Keratinocyte (primary cell): ENCODE measurements around the gene RNF31. TPM values are rescaled to one million over a fixed set of nuclear protein-coding genes. Genes with fewer than 3 reads are reported as not detected.
"Not testable (repeated sequence)": the region's sequence is repeated elsewhere in the genome, so short reads cannot be mapped to it uniquely, and the experiment has no call there.

Experiments
- DNase-seq: peaks from one replicate; pipeline ENCODE4 v3.0.0-alpha.2; 2011; ENCODE audit warnings: low read depth, missing footprints, low spot score
- FAIRE-seq: peaks from 2 replicates; lab custom pipeline; 2011; peaks lifted over from hg19 to GRCh38; lab: Jason Lieb, UNC
- H2AFZ ChIP-seq: 2 replicates; pipeline ENCODE4 v1.6.0; 2012; ENCODE audit warnings: low read length, control low read depth, inconsistent platforms; ENCODE audit not compliant: control insufficient read depth
- H3K27ac ChIP-seq: 2 replicates; pipeline ENCODE4 v1.5.1; 2011; ENCODE audit warnings: low read length; ENCODE audit not compliant: control insufficient read depth, insufficient read depth
- H3K27me3 ChIP-seq: 3 replicates; pipeline ENCODE4 v1.6.0; 2011; ENCODE audit warnings: low read length; ENCODE audit not compliant: control insufficient read depth, insufficient read depth; ENCODE audit errors: extremely low read depth
- H3K36me3 ChIP-seq, 2 experiments: 2 replicates in 1 of 2; 3 replicates in 1 of 2; pipeline ENCODE4 v1.5.1; 2011; ENCODE audit warnings: low read length in 2 of 2, mild to moderate bottlenecking in 1 of 2; ENCODE audit not compliant: control insufficient read depth in 2 of 2, insufficient read depth in 2 of 2; ENCODE audit errors: extremely low read depth in 1 of 2
- H3K4me1 ChIP-seq: 3 replicates; pipeline ENCODE4 v1.5.1; 2011; ENCODE audit warnings: low read length; ENCODE audit not compliant: control insufficient read depth, insufficient read depth; ENCODE audit errors: extremely low read depth
- H3K4me2 ChIP-seq: 3 replicates; pipeline ENCODE4 v1.6.0; 2011; ENCODE audit warnings: low read depth, low read length; ENCODE audit not compliant: control insufficient read depth, insufficient read depth; ENCODE audit errors: extremely low read depth
- H3K4me3 ChIP-seq, 3 experiments: fragments of 200-600 bp in 1 of 3; sonication (generic) in 1 of 3; 2 replicates in 2 of 3; 3 replicates in 1 of 3; pipeline ENCODE4 v1.5.1; 2011 to 2016; ENCODE audit warnings: low read length in 3 of 3, mild to moderate bottlenecking in 3 of 3, control low read depth in 2 of 3, inconsistent platforms in 1 of 3, low read depth in 1 of 3, mixed read lengths in 1 of 3, mixed run types in 1 of 3, moderate library complexity in 1 of 3; ENCODE audit not compliant: control insufficient read depth in 2 of 3, insufficient read depth in 2 of 3; ENCODE audit errors: extremely low read depth in 1 of 3
- H3K79me2 ChIP-seq: 2 replicates; pipeline ENCODE4 v1.6.0; 2012; ENCODE audit warnings: low read length; ENCODE audit not compliant: control insufficient read depth, insufficient read depth
- H3K9ac ChIP-seq: 3 replicates; pipeline ENCODE4 v1.6.0; 2011; ENCODE audit warnings: low read length; ENCODE audit not compliant: control insufficient read depth, insufficient read depth; ENCODE audit errors: extremely low read depth
- H3K9me1 ChIP-seq: 3 replicates; pipeline ENCODE4 v1.6.0; 2011; ENCODE audit warnings: low read length; ENCODE audit not compliant: control insufficient read depth, insufficient read depth; ENCODE audit errors: extremely low read depth
- H3K9me3 ChIP-seq: 2 replicates; pipeline ENCODE4 v1.5.1; 2012; ENCODE audit warnings: low read depth, low read length; ENCODE audit not compliant: control insufficient read depth
- H4K20me1 ChIP-seq: 3 replicates; pipeline ENCODE4 v1.6.0; 2011; ENCODE audit warnings: low read length; ENCODE audit not compliant: control insufficient read depth, insufficient read depth; ENCODE audit errors: extremely low read depth
- CTCF ChIP-seq, 3 experiments: IDR thresholded peaks in 1 of 3; conservative IDR thresholded peaks in 1 of 3; optimal IDR thresholded peaks in 1 of 3; 2 replicates in 2 of 3; 3 replicates in 1 of 3; pipeline versions ENCODE3 to v1.5.1; 2011; ENCODE audit warnings: low read length in 3 of 3, mild to moderate bottlenecking in 3 of 3, moderate library complexity in 2 of 3, control low read depth in 1 of 3, inconsistent platforms in 1 of 3; ENCODE audit not compliant: insufficient read depth in 2 of 3; ENCODE audit errors: extremely low read depth in 1 of 3
- EZH2 ChIP-seq: IDR thresholded peaks from one replicate; pipeline ENCODE4 v1.6.1; 2012; ENCODE audit warnings: inconsistent platforms, mild to moderate bottlenecking, low read length, moderate library complexity
- dilution Hi-C: fragments of 300-500 bp; cut with MboI; formaldehyde crosslinking; loops from one replicate; pipeline ENCODE4 v1.7.0; 2020; ENCODE audit warnings: low sequenced_read_pairs; ENCODE audit not compliant: extremely low pct_ligation_motif_present
- polyA plus RNA-seq, 5 experiments: library from polyadenylated mRNA; depleted of rRNA in 3 of 5; stranded (reverse) in 3 of 5; stranded (forward) in 1 of 5; unstranded in 1 of 5; fragments of >200 nt; gene quantifications; 1 replicate in 1 of 5; 2 replicates in 3 of 5; 3 replicates in 1 of 5; pipeline versions ENCODE4 v1.2.1 to v1.2.3, GENCODE V29; 2011 to 2012; ENCODE audit warnings: missing spikeins in 2 of 5, low read depth in 1 of 5, low replicate concordance in 1 of 5

RNF31 gene
- polyA plus RNA-seq, 1 donor (not counting 4 experiments of a cell fraction or from before 2014, with no cell fraction given) = 17.4 TPM

DNA sequence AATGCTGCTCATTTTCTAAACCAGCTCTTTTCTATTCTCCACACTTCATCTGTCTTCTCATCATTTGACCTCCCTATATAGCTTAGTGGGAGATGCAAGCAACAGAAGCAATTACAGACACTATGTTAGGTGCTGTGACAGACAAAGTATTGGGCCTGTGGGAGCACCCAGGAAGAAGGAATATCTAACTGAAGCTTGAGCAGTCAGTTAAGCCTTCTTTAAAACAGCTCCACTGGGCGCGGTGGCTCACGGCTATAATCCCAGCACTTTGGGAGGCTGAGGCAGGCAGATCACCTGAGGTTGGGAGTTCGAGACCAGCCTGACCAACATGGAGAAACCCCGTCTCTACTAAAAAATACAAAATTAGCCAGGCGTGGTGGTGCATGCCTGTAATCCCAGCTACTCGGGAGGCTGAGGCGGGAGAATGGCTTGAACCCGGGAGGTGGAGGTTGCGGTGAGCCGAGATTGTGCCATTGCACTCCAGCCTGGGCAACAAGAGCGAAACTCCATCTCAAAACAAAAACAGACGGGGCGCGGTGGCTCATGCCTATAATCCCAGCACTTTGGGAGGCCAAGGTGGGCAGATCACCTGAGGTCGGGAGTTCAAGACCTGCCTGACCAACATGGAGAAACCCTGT is 56.1 kb downstream of the RNF31 start:
- H3K4me1 ChIP-seq, H3K4me3 ChIP-seq, DNase-seq, H3K4me2 ChIP-seq, H3K9ac ChIP-seq, H3K27me3 ChIP-seq, H3K27ac ChIP-seq, H4K20me1 ChIP-seq, H3K9me3 ChIP-seq, dilution Hi-C loops, FAIRE-seq, H3K79me2 ChIP-seq, H3K9me1 ChIP-seq, H2AFZ ChIP-seq: not testable (repeated sequence)
- H3K36me3 ChIP-seq = peaks cover 19 to 25% of the 10 kb centered on the region in 2 experiments

DNA sequence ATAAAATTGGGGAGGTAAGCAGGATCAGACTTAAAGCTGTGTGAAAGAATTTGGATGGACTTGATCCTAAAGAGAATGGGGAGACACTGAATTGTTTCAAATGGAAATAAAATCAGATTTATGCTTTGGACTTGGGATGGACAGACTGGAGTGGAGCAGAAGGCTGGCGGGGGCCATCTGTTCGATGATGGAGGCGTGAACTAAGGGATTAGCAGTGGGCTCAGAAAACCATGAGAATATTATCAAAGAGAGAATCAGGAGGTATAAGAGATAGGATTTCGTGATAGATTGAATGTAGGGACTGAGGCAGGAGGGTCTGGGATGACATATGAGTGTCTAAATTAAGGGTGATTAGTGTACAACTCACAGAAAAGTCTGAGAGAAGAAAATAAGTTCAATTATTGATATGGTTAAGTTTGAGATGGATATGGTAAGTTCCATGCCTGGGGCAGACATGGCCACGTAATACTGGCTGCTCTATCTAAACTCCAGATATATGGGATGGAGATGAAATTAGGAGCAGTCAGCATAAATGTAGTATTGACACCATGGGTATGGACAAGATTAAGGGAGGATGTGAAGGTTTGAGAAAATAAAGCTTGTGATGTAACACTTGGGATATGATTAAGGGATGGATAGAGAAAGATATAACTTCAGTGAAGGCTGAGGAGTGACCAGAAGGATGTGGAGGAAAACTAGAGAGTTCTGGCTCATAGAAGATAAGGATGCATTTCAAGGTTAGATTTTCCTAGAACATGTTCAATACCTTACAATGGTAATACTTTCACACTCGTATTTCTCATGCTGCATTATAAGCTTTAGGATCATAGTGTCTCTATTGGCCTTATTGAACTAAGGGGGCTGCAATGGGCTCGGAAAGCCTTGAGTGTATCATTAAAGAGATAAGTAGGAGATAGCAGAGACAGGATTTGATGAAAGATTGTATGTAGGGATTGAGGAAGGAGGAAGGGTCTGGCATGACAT is 57.2 kb downstream of the RNF31 start:
- H3K27me3 ChIP-seq = no peaks in the 10 kb centered on the region
- TF ChIP-seq CTCF (optimal IDR thresholded peaks at IDR 0.05 in 1 of 3, IDR thresholded peaks at IDR 0.05 in 1 of 3, conservative IDR thresholded peaks at IDR 0.05 in 1 of 3; ENCODE audit: extremely low read depth in 1 of 3, insufficient read depth in 2 of 3, low read length in 3 of 3) = no peak
- TF ChIP-seq EZH2 = no peak
- H4K20me1 ChIP-seq = no peaks in the 10 kb centered on the region
- no peak overlapping the region for H3K4me3 ChIP-seq
- no peaks in the 10 kb centered on the region for H3K79me2 ChIP-seq
- no peak overlapping the region for H3K9ac ChIP-seq
- no peaks in the 10 kb centered on the region for H3K9me3 ChIP-seq
- no peak overlapping the region for H3K27ac ChIP-seq
- dilution Hi-C loops = no loop called here
- DNase-seq = no peak
- H2AFZ ChIP-seq = no peak overlapping the region
- peaks cover 19 to 25% of the 10 kb centered on the region in 2 experiments for H3K36me3 ChIP-seq
- no peak for FAIRE-seq
- H3K4me2 ChIP-seq = no peak overlapping the region
- no peaks in the 10 kb centered on the region for H3K9me1 ChIP-seq
- no peaks in the 10 kb centered on the region for H3K4me1 ChIP-seq
